ENCODE results near the gene NHLH2.

Gene NHLH2

DNA sequence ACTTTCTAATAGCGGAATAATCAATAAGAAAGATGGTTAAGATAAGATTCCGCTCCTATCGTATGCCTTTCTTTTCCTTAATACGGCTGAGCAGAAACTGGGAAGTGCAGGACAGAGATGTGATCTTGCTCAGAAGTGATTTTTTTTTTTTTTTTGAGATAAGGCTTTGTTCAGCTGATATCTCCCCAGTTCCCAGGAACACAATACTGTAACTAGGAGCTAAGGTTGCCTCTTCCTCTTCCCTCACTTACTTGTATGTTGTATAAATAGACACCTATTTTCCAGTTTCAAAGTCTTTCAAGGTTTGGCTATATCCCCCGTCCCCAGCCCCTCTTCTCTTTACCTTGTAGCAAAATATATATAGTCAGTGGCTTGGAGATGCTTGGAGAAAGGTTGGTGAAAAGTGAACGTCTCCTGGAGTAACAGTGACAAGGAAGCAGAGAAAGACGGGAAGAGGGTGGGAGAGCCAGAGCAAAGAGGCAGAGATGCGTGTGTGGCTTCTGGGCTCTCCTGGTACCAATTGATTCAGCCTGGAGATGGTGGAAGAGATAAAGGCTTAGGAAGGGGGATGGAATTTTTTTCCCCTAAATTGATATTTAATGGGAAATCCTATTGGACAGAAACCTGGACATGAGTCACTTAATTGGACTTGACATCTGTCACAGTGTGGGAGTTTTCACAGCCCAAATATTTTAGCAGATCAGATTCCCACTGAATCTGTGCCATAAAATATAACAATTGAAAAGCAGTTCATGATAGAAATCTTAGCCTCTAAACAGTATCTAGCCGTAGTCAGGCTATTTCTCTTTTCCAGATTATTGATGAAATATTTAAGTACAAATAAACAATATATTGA is at the start of gene NHLH2:
Gene NHLH2, minus strand, starts transcription at position 522 of the 856 bp plus-strand sequence. CDS start 2,754 bp downstream, outside the sequence.
- DNase-seq (ENCODE audit: low spot score): peak; percentile 20

DNA sequence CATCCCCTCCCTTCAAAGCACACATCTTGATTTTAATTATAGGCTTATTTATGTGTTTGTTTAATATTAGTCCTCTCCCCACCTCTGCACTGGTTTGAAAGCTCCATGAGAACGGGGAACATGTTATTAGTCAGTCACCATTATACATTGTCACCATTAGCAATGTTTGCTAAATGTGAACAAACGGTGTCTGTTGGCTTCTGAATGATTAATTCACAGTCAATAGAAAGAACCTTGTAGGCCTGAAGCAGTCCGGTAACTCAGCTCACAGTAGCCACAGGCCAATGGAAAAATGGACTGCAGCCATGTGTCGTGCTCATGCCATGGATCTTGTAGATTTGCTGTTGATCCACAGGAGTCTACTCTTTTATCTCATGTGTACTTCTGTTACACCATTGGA is 49.7 kb upstream of the NHLH2 start:
- DNase-seq (ENCODE audit: low spot score): no peak

DNA sequence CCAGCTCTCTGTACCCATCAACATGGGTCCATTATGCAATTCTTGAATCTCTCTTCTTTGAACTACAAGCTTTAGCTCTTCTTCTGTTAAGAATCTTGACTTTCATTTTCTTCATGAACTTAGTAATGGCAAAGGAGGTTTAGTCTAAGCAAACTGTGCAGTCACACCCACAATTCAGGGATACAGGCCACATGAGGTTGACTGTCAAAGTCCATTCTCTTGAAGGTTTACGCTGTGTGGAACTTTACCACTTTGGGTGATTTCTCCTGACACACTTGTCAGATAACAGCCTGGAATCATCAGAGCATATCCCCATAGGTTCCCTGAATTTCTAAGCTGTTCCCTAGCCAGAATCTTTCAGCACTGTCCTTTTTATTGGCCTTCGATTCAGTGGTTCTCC is 48.0 kb upstream of the NHLH2 start:
- no peak for DNase-seq (ENCODE audit: low spot score)

DNA sequence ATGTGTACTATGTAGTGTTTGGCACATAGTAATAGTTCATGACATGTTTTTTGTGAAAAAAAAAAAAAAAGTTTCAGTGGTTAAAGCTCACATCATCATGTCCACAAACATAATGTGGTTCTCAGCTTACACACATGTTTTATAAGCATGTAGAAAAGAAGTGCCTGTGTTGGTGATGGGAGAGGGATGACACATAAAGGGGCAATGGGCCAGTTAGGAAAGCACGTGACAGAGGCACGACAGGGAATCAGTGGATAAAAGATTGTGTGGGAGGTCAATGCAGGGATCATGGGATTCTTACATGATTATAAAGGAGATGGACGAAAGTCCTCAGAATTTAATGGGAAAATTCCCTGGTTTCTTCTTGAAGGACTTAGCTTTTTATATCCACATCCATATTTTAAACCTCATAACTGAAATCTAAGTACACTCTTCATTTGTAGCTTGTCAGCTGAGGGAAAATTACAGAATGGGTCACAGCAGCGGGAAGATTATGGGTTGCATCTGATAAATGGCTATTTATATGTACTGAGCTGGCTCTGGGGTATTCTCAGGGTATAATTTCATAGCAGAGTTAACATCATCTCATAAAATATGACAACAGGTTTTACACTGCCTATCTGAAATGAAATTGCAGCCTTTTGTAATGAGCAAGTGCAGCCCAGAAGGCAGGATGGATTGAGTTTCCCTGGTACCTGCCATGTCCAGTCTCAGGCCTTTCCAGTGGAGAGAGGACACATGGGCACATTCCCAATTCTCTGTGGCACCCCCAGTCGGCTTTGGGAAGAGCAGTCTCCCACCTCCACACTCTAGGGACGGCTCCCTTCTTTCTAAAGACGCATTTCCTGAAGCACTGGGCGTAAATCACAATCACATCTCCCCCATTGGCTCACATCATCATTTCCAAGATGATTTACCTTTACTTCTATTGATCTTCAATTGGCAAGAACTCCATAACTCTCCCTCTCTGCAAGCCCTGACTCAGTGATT is 42.3 kb upstream of the NHLH2 start:
- no peak for DNase-seq (ENCODE audit: low spot score)

DNA sequence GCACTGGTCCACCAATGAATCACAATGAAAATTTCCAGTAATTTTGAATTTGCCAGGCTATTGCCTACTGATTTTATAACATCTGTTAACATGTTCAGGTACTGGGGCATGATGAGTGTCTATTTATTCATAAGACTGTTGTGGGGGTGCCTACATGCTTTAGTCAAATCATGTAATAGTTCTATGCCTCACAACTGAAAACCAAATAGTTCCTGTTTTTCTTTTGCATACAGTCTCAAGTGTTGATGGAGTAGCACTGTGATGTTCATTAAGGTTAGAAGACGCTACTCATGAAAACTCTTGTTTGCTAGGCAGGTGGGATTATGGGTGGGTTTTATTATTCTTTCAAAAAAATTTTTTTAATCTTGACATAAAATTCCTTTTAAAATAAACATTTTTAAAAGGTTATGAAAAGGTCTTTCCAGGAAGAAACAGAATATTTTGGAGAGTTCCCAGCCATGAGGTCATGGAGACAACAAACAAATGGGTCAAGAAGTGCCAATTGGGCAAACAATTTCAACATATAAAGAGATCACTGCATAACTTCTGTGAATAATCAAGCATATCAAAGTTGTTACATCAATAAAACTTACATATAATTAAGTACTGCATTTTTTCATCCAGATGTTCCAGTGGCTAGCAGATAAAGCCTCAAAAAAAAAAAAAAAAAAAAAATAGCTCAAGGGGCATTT is 40.2 kb upstream of the NHLH2 start:
- DNase-seq (ENCODE audit: low spot score): no peak

DNA sequence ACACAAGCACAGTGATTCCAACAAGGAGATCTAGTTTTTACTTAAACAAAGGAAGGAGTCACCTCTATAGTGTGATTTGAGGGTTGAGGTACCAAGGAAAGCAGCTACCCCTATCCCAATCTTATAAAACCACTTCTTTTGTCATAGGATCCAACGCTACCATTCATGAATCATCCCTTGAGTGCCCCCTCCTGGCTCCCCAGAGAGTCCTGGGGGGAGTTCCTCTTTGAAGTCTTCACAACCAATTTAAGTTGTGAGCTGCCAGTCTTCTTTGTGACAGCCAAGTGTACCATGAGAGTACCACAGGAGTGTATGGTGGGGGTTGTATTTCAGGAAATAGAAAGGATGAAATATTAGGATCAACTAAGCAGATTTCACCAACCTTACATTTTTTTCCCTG is 39.1 kb upstream of the NHLH2 start:
- DNase-seq (ENCODE audit: low spot score): no peak

DNA sequence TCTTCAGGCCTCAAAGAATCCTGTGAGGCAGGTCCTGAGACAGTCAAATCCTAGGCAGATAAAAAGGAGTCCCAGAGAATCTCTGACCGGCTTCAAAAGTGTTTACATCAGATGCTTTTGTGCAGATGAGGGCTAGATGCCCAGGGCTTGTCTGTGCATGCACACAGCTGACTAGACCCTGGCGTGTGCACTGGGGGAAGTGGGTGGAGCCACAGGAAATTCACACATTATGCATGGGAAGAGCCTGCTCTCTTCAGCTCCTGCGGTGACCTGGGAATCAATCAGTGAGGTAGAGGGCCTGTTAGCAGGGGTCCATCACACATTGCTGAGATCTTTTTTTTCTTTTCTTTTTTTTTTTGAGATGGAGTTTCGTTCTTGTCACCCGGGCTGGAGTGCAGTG is 36.6 kb upstream of the NHLH2 start:
- DNase-seq (ENCODE audit: low spot score): no peak

DNA sequence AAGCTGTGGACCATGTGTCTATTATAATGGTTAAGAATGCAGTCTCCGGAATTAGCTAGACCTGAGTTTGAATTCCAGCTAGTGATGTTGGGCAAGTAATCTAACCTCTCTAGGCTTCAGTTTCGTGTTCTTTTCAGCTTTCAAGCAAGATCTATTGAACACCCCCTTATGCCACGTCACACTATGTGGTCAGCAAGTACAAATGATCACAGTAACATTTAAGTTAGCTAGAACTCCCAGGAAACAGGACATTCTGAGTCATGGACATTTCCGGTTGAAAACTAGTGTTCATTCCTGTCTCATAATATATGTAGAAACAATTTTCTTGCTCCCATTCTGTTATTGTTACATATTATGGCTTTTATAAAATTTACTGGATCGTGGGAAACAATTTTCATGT is 34.0 kb upstream of the NHLH2 start:
- no peak for DNase-seq (ENCODE audit: low spot score)

DNA sequence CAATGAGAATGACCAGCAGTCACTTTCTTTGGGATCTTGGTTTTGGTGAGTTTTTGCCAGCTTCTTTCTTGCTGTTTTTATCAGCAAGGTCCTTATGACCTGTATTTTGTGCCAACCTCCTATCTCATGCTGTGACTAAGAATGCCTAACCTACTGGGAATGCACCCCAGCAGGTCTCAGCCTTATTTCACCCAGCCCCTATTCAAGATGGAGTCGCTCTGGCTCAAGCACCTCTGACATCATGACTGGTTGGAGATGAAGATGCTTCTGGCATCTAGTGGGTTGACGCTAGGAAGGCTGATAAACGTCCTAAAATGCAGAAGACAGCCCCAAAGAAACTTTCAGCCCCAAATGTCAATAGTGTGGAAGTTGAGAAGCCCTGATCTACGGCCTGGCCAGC is 33.6 kb upstream of the NHLH2 start:
- no peak for DNase-seq (ENCODE audit: low spot score)

DNA sequence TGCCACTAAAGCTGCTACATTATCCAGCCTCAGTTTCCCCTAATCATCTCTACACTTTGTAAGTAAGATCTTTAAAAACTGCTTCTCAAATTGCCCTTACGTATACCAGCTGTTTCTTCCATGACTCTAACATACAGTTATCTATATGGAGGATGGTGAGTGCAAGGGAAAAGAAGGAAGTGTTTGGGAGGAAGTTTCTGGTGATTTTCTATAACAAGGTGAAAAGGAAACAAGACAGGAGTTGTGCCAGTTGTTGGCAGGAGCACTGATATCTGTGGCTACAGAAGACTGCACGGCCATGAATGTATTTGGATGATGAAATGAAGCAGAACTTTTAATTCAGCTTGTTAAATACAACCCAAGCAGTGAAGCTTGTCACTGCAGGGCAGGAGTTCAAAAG is 32.3 kb upstream of the NHLH2 start:
- DNase-seq (ENCODE audit: low spot score): no peak

DNA sequence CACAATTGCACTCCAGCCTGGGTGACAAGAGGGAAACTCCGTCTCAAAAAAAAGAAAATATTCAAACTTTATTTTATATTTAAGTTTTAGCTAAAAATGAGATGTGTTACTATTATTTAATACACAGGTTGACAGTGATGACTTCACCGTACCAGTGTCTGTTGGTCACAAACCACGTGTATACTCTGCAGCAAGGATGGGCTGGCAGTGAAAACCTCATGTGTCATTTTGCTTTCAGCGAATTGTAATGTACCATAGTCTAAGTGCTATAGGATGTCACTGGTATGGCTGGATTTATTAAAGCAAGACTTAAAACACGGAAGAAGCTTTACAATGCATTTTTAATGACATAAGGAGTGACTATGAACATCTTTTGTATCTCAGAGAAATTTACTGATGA is 28.1 kb upstream of the NHLH2 start:
- DNase-seq (ENCODE audit: low spot score): no peak

DNA sequence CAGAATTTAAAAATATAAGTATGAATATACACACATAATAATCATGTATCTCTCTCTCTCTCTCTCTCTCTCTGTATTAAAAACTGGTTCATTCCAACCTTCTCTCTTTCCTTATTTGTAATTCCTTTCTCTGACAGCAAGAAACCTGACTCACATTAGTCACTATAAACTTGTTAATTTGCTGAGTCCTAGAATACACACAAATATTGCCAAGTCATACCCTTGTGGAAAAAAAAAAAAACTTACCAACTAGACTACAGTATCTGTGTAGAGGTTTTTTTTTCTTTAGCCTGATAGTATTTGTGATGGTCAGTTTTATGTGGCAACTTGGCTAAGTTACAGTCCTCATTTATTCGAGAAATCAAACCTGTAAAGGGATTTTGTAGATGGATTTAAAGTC is 26.3 kb upstream of the NHLH2 start:
- no peak for DNase-seq (ENCODE audit: low spot score)

DNA sequence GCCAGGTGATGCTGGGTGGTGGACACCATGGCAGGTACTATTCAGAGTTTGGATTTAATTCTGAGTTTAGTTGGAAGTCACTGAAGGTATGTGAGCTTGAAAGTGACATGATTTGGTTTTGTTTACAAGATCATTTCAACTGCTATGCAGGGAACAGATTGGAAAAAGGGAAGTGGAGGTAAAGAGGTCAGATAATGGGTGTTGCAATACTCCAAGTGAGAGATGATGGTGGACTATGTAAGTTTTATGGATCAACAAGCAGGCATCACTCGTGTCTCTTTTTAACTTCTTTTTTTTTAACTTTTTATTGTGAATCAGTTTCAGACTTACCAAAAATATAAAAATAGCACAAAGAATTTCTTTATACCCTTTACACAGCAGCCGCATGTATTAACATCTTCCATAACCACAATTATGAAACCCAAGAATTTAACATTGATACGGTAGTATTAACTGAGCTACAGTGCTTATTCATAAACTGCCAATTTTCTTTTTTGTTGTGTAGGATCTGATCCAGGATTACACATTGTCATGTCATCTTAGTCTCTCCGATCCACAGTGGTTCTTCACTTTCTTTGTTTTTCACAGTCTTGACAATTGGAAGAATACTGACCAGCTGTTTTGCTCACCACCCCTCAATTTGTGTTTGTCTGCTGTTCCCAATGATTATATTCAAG is 24.9 kb upstream of the NHLH2 start:
- DNase-seq (ENCODE audit: low spot score): no peak

DNA sequence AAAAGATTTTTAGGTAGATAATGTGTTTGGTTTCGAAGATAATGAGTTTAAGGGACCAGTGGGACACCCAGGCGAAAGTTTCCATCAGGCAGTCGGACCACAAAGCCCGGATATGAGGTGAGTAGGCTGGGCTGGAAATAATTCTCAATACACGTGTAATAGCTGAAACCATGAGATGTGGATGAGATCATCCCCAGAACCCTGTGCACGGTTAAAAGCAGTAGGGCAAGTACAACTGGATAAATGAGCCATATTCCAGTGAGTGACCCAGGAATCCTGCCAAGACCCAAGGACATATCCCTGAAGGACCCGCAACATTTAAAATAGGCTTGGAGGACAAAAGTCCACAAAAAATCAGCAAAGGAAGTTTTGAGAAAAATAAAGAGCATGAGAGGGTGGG is 21.5 kb upstream of the NHLH2 start:
- DNase-seq (ENCODE audit: low spot score): no peak

DNA sequence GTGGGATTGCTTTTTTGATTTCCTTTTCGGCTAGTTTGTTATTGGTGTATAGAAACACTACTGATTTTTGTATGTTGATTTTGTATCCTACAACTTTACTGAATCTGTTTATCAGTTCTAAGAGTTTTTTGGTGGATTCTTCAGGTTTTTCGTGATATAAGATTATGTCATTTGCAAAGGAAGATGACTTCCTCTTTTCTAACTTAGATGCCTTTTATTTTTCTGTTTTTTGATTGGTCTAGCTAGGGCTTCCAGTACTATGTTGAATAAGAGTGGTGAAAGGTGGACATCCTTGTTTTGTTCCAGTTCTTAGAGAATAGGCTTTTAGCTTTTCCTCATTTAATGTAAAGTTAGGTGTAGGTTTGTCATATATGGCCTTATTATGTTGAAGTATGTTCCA is 13.1 kb upstream of the NHLH2 start:
- no peak for DNase-seq (ENCODE audit: low spot score)

DNA sequence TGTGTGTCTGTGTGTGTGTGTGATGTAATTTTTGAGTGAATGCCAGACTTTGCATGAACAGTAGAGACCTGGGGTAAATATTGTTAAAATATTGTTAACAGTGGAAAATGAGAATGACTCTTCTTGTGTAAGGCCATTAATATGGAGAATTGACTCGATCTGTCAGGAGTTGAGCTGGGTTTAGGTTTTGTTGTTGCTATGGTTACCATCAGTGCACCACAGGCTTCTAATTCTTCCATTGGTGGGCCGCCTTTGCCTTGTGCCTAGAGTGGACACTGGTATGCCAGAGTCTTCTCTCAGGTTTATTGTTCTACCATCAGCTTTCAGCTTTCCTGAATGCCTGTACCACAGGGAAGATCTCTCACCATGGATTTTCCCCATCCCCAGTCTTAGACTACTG is 10.0 kb upstream of the NHLH2 start:
- no peak for DNase-seq (ENCODE audit: low spot score)

DNA sequence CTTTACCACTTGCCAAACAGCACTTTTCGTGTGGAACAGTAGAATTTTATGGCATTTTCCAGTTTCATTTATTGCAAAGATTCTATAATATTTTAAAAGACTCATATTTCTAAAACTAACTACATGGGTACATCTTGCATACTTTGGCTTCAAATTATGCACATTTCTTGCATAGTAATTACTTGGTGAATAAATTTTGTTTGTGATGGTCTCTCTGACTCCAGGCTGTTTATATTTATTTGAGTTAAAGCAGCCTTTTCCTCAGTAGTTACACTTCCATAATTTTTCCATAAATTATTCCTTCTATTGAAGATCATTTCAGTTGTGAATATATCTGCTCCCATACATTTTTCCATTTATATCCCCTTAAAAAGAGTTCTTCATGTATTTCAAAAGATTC is 6.9 kb upstream of the NHLH2 start:
- DNase-seq (ENCODE audit: low spot score): no peak

DNA sequence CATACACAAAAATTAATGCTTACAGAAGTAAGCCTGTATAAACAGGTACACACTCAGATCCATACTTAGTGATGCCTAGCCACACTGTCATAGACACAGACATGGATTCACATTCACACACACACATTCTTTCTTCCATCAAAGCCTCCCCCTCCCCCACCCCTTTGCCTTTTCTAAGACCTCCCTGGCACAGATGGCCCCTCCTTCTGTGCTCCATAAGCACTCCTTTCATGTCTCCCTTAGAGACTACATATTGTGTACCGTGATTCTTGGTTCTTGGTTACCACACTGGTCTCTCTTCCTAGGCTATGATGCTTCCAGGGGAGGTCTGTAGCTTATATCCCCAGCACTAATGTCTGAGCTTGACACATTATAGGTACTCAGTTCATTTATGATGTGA is 2.0 kb upstream of the NHLH2 start:
- DNase-seq (ENCODE audit: low spot score): no peak

DNA sequence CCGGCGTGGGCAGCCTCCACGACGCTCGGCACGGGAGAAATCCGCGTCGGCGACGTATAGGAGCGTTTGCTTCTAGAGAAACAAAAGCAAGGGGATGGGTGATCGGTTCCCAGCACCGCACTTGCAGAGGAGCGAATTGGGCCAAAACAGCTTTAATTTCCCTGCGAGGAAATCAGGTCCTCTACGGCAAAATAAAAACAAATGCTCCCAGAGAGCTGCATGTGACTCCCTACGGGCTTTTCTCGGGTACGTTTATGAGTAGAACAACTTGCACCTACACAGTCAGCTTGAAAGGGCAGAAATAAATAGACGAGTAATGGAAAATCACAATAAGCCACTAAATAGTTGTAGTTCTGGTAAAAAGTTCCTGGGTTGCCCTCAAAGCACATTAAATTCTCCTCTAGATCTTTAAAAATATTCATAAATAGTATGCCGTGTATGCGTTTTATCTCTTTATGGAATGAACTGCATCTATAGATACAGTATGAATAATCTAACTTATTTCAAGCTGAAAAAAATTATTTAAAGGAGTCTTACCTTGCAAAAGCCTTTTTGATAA is 1.2 kb downstream of the NHLH2 start:
- no peak for DNase-seq (ENCODE audit: low spot score)

DNA sequence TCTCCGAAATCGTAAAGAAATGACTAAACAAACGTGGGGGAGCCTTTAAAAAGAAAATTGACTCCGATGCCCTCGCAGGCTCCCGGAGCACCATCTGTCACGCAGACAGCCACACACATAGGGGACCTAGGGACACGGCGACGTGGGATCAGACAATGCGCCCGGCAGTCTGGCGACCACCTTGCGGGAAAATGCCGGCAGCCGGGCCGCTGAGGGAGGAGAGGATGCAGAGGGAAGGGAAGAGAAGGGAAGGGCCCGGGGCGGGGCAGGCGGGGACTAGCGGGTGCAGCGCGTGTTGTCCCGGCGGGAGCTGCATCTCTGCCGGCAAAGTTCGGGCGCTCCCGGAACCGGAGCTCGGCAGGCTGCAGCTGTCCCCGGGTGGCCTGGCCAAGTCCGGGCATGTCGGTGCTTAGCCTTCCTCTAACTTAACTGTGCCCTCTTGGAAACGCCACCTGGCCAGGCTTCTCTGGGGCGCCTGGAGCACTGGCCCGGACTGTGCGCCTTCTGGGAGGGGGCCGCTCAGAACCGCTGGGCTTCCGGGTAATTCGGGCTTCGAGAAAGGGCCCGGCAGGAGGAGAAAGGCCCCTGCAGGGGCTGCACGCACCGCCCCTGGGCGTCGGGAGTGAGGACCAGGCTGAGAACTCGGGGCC is 1.8 kb downstream of the NHLH2 start:
- DNase-seq (ENCODE audit: low spot score): peak; percentile 38

DNA sequence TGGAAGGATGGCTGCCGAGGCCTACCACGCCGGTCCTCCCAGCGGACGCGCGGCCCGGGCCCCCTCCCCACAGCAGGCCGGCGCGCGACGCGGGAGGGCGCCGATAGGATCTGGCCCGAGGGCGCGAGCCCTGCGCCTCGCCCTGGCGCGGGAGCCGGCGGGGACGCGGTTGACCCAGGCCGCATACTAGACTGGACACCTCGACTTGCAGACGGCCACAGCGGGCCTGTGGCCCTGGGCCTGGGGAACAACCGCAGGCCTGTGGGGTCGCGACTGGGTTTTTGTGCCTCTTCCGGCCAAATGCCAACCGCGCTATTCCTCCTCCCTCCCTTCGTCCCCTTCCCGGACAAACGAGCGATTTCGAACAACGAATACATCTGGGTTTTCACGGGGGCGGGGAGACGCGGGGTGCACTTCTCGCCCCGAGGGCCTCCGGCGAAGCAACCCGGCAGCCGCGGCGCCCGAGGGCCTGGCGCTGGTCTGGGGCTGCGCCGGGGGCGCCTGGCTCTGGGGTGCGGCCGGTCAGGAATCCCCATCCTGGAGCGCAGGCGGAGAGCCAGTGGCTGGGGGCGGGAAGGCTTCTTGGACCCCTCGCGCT is 2.4 kb downstream of the NHLH2 start:
- DNase-seq (ENCODE audit: low spot score): peak; percentile 28
